HG03025 (cell line): ENCODE measurements around the gene REEP2.
"Not testable (repeated sequence)": the region's sequence is repeated elsewhere in the genome, so short reads cannot be mapped to it uniquely, and the experiment has no call there.

Experiments
- ATAC-seq: cut with Tn5 transposase; IDR thresholded peaks from one replicate; pipeline ENCODE4 v1.9.1; 2021; ENCODE audit warnings: mild to moderate bottlenecking, moderate library complexity; ENCODE audit not compliant: unreplicated experiment, low FRiP score

The REEP2 gene, protein sequence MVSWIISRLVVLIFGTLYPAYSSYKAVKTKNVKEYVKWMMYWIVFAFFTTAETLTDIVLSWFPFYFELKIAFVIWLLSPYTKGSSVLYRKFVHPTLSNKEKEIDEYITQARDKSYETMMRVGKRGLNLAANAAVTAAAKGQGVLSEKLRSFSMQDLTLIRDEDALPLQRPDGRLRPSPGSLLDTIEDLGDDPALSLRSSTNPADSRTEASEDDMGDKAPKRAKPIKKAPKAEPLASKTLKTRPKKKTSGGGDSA

DNA sequence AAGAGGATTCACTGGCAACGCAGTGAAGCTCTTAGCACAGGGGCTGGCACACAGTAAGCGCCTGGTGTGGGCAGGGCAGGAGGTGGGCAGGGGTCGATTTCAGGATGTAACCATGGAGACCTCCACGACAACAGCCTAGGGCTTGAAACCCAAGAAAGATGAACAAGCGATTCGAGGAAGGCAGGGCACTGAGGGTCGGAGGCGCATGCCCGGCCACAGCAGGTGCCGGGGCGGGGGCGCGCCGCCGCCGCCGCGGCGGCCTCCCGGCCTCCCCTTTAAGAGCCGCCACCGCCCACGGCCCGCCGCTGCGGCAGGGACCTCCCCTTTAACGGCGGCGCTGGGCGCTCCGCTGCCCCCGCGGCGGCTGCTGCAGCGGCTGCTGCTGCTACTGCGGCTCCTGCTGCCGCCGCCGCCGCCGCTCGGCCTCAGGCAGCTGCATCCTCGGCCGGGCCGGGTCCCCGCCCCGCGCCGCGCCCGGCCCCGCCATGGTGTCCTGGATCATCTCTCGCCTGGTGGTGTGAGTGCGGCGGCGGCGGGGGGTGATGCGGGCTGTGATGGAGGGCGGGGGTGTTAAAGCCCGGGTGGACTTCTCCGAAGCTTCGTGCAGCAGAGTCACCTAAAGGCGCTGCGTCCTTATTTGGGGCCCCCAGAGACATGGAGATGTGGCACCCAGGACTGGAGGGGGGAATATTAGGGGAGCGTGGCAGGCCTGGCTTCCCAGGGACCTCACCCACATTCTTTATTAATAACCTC, at the start of gene REEP2:
TSS of gene REEP2 (plus strand) at position 334 of the 753 bp plus-strand sequence. CDS start at position 486, 152 bp downstream.
- no peak for ATAC-seq

DNA sequence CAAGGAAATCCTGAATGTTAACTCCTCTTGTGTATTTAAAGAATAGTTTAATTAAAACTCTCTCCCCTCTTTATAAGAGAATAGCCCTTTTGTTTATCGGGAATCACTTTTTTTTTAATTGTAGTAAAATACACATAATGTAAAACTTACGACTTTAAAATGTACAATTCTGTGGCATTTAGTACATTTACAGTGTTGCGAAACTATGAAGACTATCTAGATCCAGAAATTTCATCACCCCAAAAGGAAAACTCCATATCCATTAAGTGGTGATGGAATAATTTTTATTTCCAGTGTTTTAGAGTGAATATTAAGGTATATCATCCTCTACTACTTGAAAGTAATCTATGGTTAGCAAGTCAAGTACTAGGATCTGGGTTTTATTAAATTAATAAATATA, 49.5 kb upstream of the REEP2 start:
- no peak for ATAC-seq

DNA sequence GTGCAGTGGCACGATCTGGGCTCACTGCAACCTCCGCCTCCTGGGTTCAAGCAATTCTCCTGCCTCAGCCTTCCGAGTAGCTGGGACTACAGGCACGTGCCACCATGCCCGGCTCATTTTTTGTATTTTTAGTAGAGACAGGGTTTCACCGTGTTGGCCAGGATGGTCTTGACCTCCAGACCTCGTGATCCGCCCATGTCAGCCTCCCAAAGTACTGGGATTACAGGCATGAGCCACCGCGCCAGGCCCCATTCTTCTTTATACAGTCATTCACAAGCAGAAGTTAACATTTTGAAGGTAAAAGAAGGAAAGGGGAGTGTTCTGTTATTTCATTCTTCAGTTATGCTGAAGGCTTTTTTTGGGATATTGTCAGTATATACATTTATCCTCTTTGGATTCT, 48.9 kb upstream of the REEP2 start:
- not testable (repeated sequence) for ATAC-seq

DNA sequence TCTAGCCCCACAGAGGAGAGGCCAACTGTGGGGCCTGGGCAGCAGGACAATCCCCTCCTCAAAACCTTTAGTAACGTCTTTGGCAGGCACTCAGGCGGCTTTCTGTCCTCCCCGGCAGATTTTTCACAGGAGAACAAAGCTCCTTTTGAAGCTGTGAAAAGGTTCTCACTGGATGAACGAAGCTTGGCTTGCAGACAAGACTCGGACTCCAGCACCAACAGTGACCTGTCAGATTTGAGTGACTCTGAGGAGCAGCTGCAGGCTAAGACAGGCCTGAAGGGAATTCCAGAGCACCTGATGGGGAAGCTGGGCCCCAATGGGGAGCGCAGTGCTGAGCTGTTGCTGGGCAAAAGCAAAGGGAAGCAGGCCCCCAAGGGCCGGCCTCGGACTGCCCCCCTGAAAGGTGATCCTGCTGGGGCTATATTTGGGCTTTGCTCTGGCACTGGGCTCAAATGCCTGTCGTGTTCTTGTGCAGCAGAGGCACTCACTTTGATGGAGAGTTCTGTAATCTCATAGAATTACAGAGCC, 46.9 kb upstream of the REEP2 start:
- no peak for ATAC-seq

DNA sequence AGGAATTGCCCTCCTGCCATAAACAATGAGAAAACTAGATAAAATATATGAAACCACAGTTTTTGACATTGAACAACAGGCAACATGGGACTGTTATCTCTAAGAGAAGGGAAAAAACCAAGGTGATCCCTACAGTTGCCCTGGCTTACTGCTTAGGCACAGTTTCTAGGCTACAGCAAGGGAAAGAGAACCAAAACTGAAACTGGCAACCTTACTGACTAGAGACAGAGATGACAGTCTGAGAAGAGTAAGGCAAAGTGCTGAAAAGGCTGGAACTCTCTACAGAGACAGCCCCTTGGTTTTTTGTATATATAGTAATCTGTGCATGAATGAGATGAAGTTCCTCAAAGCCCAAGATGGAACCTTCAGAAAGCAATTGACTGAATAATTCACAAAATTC, 36.2 kb upstream of the REEP2 start:
- ATAC-seq: no peak

DNA sequence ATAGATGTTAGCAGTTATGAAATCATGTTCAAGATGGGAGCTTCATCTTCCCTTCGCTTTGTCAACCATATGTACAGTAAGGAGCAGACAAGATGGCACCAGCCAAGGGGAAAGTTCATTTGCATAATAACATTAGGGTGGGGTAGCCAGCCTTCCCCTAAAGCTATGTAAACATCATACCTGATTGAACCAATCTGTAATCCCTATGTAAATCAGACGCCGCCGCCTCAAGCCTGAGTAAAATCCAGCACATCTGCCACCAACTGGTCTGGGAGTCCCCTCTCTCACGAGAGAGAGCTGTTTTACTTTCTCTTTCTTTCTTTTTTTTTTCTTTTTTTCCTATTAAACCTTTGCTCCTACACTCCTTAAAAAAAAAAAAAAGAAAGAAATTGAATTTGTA, 30.8 kb upstream of the REEP2 start:
- ATAC-seq: no peak

DNA sequence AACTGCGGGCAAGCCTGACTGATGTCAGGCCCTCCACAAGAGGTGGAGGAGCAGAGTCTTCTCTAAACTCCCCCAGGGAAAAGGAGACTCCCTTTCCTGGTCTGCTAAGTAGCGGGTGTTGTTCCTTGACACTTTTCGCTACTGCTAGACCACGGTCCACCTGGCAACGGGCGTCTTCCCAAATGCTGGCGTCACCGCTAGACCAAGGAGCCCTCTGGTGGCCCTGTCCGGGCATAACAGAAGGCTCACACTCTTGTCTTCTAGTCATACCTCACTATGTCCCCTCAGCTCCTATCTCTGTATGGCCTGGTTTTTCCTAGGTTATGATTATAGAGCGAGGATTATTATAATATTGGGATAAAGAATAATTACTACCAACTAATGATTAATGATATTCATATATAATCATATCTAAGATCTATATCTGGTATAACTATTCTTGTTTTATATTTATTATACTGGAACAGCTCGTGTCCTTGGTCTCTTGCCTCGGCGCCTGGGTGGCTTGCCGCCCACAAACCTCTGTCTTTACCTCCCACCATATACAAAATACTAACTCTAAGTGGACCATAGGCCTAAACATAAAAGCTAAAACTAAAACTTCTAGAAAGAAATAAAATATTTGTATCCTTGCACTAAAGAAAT, 27.7 kb upstream of the REEP2 start:
- not testable (repeated sequence) for ATAC-seq

DNA sequence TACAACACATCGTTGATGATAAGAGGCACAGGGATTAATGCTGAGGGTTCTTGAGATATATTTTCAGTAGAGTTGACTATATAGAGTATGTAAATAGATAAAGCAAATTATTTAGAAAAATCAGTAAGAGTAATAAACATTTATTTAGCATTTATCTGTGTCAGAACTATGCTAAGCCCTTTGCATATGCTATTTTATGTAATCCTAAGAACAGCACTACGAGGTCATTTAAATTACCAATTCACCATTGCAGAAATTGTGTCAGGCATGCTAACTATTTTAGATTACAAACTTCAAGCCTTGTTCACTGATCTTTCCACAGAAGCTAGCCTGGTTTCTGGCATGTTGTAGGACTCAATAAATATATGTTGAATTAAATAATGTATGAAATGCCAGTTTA, 20.4 kb upstream of the REEP2 start:
- no peak for ATAC-seq

DNA sequence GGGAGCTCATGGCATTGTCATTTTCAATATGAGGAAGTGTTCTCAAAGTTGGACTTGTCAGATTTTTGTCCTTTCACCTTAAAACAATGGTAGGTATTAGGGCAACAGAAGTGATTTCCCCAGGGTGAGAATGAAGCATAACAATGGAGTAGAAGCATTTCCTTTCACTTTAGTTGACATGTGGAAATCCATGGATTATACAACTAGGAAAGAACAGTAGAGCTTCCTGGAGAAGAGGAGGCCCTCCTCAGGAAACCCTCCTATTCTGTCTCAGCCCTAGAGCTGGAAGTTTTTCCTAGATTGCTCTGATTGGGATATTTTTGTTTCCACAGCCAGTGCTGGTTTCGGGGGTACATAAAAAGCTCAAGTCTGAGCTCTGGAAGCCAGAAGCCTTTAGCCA, 13.8 kb upstream of the REEP2 start:
- ATAC-seq: no peak

DNA sequence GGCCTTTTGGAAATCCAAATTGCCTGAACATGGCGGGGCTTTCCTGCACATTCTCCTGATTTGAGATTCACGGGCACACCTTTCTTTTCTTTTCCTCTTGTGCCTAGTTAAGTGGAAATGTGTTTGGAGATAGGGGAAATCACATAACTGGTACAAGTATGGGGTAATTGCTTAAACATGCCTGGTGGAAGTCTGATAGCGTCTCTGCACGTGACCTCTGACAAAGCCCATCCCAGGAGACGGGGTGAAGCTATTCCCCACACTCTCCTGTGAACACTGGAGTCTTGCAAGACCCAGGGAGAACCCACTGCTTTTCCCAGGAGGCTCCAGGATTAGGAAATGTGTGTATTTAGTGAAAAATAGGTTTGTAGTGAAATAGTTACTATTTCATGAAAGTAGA, 2.9 kb upstream of the REEP2 start:
- no peak for ATAC-seq

DNA sequence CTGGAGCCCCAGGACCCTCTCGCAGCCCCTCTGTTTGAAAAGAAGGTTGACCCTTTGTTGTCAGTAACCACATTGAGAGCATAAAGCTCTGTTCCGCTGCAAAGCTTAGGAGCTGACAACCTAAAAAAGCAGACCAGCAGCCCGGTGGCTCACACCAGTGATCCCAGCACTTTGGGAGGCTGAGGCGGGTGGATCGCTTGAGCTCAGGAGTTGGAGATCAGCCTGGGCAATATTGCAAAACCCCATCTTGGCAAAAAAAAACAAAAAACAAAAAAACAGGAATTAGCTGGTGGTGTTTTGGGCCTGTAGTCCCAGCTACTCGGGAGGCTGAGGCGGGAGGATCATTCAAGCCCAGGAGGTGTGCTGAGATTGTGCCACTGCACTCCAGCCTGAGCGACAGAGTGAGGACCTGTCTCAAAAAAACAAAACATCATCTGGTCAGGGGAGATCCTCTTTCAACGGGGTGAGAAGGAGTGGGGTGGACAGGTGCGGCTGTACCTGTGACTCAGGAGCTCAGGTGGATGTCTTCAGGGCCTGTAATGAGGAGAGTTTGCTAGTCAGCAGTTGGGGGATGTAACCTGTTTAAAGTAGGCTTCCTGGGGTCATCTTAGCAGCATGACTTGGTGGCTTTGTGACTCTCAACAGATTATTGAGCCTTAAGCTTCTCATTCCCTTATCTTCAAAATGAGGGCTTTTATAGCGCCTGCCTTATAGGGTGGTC, 694 bp upstream of the REEP2 start:
- ATAC-seq: no peak

DNA sequence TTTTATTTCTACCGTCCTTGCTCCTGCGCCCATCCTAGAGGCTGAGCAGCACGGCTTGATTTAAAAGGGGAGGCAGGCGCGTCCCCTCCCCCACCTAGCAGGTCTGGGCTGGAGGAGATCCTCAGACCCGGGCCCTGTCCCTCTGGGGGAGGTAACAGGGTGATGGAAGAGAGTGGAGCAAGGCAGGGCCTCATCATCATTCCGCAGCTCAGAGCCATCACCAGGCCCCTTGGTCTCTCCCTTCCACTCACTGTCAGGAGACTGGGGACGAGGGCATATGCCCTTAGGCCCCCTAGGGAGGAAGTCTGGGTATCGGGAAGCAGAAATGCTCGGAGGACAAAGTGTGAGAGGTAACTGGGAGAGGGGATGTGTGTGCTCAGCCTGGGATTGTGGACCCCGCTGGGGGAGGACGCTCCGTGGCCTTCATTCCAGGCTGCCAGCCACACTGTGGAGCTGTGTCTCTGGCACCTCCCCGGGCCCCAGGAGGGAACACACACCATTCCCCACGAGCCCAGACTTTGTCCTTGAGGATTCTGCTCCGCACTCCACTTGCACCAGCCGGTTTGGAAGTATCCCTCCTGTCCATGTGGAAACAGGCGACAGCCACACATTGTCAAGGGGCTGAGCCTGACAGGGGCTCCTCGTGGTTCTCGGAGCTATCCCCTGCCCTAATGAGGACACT, 761 bp downstream of the REEP2 start:
- ATAC-seq: no peak

DNA sequence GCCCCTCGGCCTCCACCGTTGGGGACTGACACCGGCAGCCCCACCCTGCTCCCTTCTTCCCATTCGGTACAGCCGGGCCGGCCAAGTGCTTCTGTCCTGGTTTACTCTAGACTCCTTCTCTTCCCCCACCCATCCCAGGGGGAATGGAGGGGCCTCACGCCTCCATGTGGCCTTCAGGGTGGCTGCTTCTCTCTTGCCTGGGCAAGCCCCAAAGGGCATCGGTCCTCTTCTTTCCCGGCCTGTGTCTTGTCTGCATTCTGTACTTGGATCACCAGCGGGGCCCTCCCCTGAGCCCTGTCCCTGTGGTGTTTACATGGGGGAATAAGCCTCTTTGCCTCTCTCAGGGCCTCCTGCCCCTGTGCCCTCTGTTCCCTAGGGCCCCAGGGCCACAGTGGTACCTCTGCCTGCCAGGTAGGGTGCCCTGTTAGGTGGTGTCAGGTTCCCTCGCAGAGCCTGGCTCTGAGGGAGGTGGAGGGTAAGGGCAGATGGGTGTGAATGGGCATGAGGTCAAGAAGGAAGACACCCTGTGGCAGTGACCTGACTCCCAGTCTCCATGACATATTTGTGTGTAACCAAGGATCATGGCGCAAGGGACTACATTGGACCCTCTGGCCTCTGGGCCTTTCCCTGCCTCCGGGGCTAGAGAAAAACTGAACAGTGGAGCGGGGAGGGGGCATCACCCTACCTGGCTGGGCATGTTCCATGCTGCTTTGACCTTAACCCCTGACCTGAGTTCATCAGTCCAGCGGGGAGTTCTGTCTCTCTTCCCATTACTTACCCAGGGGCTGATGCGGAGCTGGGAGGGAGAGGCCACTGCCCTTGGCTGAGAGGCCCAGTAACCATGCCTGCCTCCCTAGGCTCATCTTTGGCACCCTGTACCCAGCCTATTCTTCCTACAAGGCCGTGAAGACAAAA, 1.6 kb downstream of the REEP2 start:
- no peak for ATAC-seq

DNA sequence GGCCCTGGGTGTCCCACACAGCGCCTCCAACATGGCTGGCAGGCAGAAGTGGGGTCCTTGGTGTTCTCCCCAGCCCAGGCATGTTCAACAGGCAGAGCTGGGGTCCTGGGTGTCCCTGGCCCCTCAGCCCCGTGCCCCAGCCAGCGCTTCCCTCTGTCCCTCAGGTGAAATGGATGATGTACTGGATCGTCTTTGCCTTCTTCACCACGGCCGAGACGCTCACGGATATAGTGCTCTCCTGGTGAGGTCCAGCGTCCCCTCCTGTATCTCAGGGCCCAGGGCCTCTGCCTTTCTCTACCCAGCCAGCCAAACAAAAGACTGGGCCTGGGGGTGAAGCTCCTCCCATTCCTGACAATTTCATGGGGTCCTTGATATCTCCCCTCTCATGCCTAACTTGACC, 2.4 kb downstream of the REEP2 start:
- ATAC-seq: no peak

DNA sequence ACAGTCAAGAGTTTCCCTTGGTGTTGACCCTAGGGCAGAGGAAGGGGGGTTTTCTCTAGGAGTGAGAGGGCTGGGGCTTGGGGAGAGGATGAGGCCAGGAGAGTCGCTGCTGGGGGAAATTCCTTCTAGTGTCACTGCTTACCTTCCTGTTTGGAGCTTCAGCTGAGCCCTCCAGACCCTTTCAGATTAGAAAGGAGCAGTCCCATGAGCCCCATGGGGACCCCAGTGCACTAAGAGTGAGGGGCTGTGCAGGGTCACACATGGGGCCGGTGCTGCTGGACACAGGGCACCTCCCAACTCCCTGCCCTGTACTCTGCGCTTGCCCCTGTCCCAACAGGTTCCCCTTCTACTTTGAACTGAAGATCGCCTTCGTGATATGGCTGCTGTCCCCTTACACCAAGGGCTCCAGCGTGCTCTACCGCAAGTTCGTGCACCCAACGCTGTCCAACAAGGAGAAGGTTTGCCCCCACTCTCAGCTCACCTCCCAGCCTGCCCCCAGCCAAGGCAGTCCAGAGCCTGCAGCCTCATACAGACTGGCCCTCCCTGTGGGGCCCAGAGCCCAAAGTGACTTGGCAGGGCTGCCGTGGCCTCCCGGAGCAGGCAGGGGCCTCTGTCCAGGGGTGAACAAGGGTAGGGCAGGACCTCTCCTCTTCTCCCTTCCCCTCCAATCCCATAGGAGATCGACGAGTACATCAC, 5.4 kb downstream of the REEP2 start:
- no peak for ATAC-seq

DNA sequence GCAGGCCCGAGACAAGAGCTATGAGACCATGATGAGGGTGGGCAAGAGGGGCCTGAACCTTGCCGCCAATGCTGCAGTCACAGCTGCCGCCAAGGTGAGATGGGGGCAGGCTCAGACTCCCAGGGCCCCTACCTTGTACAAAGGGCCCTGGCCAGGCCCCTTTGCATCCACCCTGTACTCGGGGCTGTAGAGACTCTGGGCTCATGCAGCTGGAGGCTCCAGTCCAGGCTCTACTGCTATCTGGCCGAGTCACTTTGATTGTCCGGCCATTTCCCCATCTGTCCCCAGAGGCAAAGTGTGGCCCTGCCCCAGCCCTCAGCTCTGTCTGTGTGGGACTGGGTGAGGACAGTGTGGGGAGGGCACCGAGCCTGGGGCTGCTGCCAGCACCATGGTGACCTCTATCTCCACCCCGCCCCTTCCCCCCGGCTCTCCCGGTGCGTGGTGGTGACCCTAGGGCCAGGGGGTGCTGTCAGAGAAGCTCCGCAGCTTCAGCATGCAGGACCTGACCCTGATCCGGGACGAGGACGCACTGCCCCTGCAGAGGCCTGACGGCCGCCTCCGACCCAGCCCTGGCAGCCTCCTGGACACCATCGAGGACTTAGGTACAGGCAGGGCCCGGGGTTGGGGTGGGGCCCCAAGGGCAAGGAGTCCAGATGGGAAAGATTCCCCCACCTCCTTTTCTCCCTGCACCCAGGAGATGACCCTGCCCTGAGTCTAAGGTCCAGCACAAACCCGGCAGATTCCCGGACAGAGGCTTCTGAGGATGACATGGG, 6.1 kb downstream of the REEP2 start:
- ATAC-seq: no peak

DNA sequence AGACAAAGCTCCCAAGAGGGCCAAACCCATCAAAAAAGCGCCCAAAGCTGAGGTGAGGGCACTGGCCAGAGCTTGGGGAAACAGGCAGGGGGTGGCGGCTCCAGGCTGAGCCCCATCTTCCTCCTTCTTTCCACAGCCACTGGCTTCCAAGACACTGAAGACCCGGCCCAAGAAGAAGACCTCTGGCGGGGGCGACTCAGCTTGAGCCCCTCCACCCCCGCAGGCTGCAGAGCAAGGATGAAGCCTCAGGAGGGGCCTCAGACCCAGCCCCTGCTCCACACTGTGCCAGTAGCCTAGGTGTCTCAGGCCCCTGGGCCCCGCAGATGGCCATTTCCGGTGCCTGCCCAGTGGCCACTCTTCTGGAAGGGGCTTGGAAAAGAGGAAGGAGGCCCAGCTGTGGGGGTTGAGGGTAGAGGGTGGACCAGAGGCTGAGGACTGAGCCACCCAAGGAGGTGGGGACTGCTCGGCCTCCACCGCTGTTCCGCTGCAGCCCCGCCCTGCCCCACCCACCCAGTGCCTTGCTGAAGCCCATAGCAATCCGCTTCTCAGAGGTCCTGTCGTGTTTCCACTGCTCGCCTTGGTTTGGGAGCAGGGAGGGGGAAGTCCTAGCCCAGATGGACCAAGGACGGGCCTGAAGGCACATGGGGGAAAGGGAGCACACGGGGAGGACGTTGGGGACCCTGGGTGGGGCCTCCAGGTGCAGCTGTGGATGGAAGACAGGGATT, 6.9 kb downstream of the REEP2 start:
- no peak for ATAC-seq
